ENCODE measurements around the gene CLK3.

The CLK3 gene

GRCh38 chr15:74611834-74612233, 3.8 kb upstream of the CLK3 start:
- TF ChIP-seq TAF1 (IDR thresholded peaks at IDR 0.05; ENCODE audit: borderline replicate concordance, insufficient read depth, low read length) (no peak), FOXP2 (optimal IDR thresholded peaks at IDR 0.05; ENCODE audit: borderline replicate concordance, extremely low read depth, extremely low read length, insufficient read depth) (no peak), POLR2AphosphoS5 (IDR thresholded peaks at IDR 0.05; ENCODE audit: low read depth, low read length) (no peak), SIN3A (IDR thresholded peaks at IDR 0.05; ENCODE audit: borderline replicate concordance, insufficient read depth, low read length) (no peak), REST (IDR thresholded peaks at IDR 0.05; ENCODE audit: insufficient read depth in 1 of 2, low read depth in 2 of 2, low read length in 2 of 2) (no peak)

GRCh38 chr15:74612677-74613076, 3.0 kb upstream of the CLK3 start:
- no peak for TF ChIP-seq FOXP2 (optimal IDR thresholded peaks at IDR 0.05; ENCODE audit: borderline replicate concordance, extremely low read depth, extremely low read length, insufficient read depth)
- no peak for TF ChIP-seq REST (IDR thresholded peaks at IDR 0.05; ENCODE audit: insufficient read depth in 1 of 2, low read depth in 2 of 2, low read length in 2 of 2)
- TF ChIP-seq TAF1 (IDR thresholded peaks at IDR 0.05; ENCODE audit: borderline replicate concordance, insufficient read depth, low read length), result no peak
- TF ChIP-seq POLR2AphosphoS5 (IDR thresholded peaks at IDR 0.05; ENCODE audit: low read depth, low read length), result no peak
- no peak for TF ChIP-seq SIN3A (IDR thresholded peaks at IDR 0.05; ENCODE audit: borderline replicate concordance, insufficient read depth, low read length)

DNA sequence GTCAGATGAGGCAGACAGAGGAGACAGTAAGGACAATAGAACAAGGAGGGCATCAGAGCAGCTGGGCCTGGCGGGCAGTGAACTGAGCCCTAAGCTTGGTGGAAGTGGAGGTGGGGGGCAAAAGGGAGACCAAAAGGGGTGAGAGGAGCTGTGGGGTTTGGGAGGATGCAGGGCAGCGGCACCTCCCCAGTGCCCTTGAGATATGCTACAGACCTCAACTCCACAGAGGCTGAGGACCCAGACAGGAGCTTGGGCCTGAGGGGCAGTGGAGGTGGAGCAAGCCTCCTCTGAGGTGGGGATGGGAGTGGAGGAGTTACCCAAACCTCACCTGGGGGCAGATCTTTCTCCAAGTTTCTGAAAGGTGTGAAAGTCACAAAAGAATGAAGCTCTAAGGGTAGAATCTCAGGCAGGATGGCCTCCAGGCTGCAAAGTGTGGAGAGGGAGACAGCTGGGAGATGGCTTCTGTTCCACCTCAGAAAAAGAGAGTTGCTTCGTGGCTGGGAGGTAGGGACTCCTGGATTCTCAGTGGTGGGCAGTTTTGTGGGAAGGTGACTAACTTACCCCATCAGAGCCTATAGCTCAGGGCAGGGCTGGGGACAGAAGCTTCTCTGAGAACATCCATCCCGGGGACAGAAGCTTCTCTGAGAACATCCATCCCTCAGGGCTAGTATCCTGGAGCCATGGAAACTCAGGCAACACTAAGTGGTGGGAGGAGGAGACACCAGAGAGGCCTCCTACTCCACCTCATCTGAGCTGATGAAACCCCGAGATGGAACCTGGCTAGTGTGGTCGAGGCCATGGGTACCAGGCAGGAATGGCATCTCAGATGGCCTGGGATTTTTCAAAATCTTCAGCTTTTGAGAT, 2.3 kb upstream of the CLK3 start:
- TF ChIP-seq SIN3A (IDR thresholded peaks at IDR 0.05; ENCODE audit: borderline replicate concordance, insufficient read depth, low read length), result no peak
- no peak for TF ChIP-seq TAF1 (IDR thresholded peaks at IDR 0.05; ENCODE audit: borderline replicate concordance, insufficient read depth, low read length)
- TF ChIP-seq REST (IDR thresholded peaks at IDR 0.05; ENCODE audit: insufficient read depth in 1 of 2, low read depth in 2 of 2, low read length in 2 of 2), result no peak

DNA sequence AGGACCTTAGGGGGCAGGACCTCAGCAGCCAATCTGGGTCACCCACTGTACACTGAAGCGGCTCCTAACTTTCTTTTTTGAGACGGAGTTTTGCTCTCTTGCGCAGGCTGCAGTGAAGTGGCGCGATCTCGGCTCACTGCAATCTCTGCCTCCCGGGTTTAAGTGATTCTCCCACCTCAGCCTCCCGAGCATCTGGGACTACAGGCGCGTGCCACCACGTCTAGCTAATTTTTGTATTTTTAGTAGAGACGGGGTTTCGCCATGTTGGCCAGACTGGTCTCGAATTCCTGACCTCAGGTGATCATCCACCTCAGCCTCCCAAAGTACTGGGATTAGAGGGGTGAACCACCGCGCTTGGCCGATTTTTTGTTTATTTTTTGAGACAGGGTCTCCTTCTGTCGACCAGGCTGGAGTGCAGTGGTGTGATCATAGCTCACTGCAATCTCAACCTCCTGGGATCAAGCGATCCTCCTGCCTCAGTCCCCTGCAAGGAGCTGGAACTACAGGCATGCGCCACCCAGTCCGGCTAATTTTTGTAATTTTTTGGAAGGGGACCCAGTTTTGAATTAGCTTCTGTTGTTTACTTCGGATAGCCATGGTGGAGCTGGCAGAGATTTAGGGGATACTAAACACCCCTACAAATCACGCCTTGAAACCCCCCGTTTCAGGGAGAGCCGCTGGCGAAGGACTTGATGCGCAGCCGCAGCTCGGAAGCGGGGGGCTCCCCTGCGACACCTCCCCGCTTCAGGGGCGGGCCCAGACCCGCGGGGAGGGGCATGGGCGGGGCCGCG, 1.5 kb upstream of the CLK3 start:
- no peak for TF ChIP-seq SIN3A (IDR thresholded peaks at IDR 0.05; ENCODE audit: borderline replicate concordance, insufficient read depth, low read length)
- TF ChIP-seq TAF1 (IDR thresholded peaks at IDR 0.05; ENCODE audit: borderline replicate concordance, insufficient read depth, low read length), result no peak
- no peak for TF ChIP-seq POLR2AphosphoS5 (IDR thresholded peaks at IDR 0.05; ENCODE audit: low read depth, low read length)
- no peak for TF ChIP-seq FOXP2 (optimal IDR thresholded peaks at IDR 0.05; ENCODE audit: borderline replicate concordance, extremely low read depth, extremely low read length, insufficient read depth)
- TF ChIP-seq REST (IDR thresholded peaks at IDR 0.05; ENCODE audit: insufficient read depth in 1 of 2, low read depth in 2 of 2, low read length in 2 of 2), result no peak
